GM20431 (cell line): ENCODE data around the gene ZNF662.

Experiments
- in situ Hi-C: fragments of 300-500 bp; cut with MseI, MboI; formaldehyde crosslinking; loops from one replicate; pipeline ENCODE4 v1.15.0; 2020; ENCODE audit warnings: low sequenced_read_pairs; ENCODE audit not compliant: unreplicated experiment

Gene ZNF662

GRCh38 chr3:42884324-42884723, 21.6 kb upstream of the ZNF662 start:
- in situ Hi-C loops = no loop called here

- in situ Hi-C loops = no loop called here
Observed at GRCh38 chr3:42886294-42886822, 19.6 kb upstream of the ZNF662 start.

- in situ Hi-C loops = no loop called here
Observed at GRCh38 chr3:42887084-42887483, 18.9 kb upstream of the ZNF662 start.

GRCh38 chr3:42891042-42891441, 14.9 kb upstream of the ZNF662 start:
- in situ Hi-C loops = no loop called here

- in situ Hi-C loops = no loop called here
Observed at GRCh38 chr3:42892169-42892568, 13.8 kb upstream of the ZNF662 start.

GRCh38 chr3:42892807-42893206, 13.1 kb upstream of the ZNF662 start:
- in situ Hi-C loops = no loop called here

GRCh38 chr3:42894698-42895579, 11.0 kb upstream of the ZNF662 start:
- in situ Hi-C loops = no loop called here

GRCh38 chr3:42895580-42895868, 10.4 kb upstream of the ZNF662 start:
- in situ Hi-C loops = no loop called here

- in situ Hi-C loops = no loop called here
Observed at GRCh38 chr3:42898896-42899675, 6.9 kb upstream of the ZNF662 start.

- in situ Hi-C loops = no loop called here
Observed at GRCh38 chr3:42900226-42901072, 5.5 kb upstream of the ZNF662 start.

- in situ Hi-C loops = no loop called here
Observed at GRCh38 chr3:42901073-42901415, 4.9 kb upstream of the ZNF662 start.

- in situ Hi-C loops = no loop called here
Observed at GRCh38 chr3:42902257-42902656, 3.7 kb upstream of the ZNF662 start.

GRCh38 chr3:42904076-42904475, 1.9 kb upstream of the ZNF662 start:
- in situ Hi-C loops = no loop called here

- in situ Hi-C loops = no loop called here
Observed at GRCh38 chr3:42905740-42906069, 237 bp upstream of the ZNF662 start.

- in situ Hi-C loops = no loop called here
Observed at GRCh38 chr3:42906848-42907183, 874 bp downstream of the ZNF662 start.

GRCh38 chr3:42908675-42909074, 2.7 kb downstream of the ZNF662 start:
- in situ Hi-C loops = no loop called here

- in situ Hi-C loops = no loop called here
Observed at GRCh38 chr3:42911551-42911950, 5.6 kb downstream of the ZNF662 start.

- in situ Hi-C loops = no loop called here
Observed at GRCh38 chr3:42914771-42915515, 9.0 kb downstream of the ZNF662 start.

- in situ Hi-C loops = no loop called here
Observed at GRCh38 chr3:42923606-42924005, 17.7 kb downstream of the ZNF662 start.

- in situ Hi-C loops = no loop called here
Observed at GRCh38 chr3:42926310-42926709, 20.4 kb downstream of the ZNF662 start.
